HG03025 (cell line): ENCODE results near the gene SYNPO2.
"Not testable (repeated sequence)": the region's sequence is repeated elsewhere in the genome, so short reads cannot be mapped to it uniquely, and the experiment has no call there.

ENCODE experiments used
- ATAC-seq: cut with Tn5 transposase; IDR thresholded peaks from one replicate; pipeline ENCODE4 v1.9.1; 2021; ENCODE audit warnings: mild to moderate bottlenecking, moderate library complexity; ENCODE audit not compliant: unreplicated experiment, low FRiP score

The SYNPO2 gene

DNA sequence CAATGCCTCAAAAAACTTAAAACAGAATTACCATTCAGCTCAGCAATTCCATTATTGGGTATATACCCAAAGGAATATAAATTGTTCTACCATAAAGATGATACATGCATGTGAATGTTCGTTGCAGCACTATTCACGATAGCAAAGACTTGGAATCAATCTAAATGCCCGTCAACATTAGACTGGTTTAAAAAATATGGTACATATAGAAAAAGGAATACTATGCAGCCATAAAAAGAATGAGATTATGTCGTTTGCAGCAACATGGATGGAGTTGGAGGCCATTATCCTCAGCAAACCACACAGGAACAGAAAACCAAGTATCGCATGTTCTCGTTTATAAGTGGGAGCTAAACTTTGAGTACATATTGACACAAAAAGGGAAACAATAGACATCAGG lies 10.9 kb upstream of the SYNPO2 start:
- ATAC-seq, result no peak

DNA sequence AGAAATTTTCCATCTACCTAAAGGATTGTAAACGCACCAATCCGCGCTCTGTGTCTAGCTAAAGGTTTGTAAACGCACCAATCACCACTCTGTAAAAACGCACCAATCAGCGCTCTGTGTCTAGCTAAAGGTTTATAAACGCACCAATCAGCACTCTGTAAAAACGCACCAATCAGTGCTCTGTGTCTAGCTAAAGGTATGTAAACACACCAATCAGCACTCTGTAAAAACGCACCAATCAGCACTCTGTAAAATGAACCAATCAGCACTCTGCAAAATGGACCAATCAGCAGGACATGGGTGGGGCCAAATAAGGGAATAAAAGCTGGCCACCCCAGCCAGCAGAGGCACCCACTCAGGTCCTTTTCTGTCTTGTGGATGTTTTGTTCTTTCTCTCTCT lies 10.1 kb upstream of the SYNPO2 start:
- not testable (repeated sequence) for ATAC-seq

DNA sequence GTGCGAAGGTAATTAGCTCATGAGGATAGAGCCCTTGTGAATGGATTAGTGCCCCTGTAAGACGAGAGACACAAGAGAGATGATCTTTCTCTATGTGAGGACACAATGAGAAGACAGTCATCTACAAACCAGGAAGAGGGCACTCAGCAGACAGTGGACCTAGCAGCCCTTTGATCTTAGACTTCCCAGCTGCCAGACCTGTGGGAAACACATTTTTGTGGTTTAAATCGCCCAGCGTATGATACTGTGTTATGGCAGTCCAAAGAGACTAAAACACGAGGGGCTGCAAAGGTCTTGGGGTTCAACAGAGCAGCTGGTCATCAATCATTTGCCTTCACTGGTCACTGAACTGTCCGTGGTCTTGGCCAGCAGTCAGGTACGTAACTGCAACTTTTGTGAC lies 9.2 kb upstream of the SYNPO2 start:
- no peak for ATAC-seq

DNA sequence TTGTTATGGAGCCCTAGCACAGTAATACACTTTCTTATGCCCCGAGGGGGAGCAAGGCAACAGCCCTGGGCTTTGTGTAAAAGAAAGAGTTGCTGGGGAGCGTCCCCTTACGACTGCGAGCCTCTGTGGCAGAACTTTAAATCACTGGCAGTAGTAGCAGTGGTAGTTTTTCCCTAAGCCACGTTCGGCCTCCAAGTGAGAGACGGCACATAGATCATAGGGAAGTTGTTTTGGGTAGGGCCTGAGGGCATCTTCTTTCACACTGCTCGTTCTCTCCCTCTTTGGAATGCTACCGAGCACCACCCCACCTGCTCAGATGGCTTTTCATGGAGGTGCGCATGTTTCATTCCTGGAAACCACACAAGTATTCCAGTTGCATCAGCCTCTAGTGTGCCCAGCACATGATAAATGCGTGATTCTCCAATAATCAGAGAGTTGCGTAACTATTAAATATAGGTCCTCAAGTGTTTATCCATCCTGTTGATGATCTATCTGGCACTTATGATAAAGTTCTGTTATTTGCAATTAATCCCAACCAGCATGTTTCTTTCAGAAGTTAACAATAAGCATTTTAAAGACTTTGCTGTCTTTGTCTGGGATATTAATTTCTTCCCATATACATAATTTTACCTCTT lies 7.0 kb upstream of the SYNPO2 start:
- ATAC-seq, result no peak

DNA sequence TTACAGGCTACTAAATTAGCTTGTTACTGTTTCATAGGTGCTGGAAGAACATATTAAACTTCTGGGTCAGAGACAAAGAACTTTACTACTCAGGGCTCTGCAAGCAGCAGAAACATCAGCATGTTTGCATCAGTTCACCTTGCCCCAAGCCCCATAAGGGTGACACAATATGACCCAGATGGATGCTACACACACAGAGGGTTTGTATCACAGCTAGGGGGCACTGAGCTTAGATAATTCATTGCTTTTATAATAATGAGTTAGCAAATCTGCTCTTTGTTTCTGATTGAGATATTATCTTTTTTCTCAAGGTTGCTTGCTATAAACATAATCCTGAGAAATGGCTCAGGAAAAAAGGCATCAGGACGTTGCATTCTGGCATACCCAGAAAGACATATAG lies 4.8 kb upstream of the SYNPO2 start:
- ATAC-seq, result no peak

DNA sequence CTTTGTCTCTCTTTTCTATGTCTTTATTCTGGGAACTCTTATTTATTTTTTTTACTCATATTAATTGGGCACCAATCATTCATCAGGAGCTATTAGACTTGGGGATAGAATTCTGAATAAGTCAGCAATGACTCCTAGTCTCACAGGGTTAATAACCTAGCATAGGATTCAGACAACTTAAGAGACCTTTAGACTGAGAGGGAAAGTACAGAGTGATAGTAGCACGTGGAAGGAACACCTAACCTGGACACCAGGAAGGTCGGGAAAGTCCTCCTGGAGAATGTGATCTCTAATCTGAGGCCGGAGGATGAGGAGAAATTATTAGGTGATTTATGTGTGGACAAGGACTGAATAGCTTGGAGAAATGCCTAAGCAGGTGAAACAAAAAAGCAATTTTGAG lies 3.9 kb upstream of the SYNPO2 start:
- no peak for ATAC-seq

DNA sequence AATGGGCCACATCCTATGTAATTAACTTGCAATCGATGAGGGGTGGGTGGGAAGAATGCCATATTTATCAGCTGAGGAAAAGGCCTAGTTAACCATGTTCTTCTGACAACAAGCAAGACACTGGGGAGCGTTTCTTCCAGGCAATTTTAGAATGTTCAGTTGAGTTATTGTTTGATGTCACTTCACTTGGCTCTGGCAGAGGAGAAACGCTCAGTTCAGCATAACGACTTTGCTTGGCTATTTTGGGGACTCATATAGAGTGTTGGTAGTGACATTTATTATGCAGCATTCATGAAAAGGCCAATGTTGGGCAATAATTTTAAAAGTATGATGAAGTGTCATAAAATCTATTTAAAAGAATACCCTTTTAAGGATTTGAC lies 648 bp downstream of the SYNPO2 start:
- no peak for ATAC-seq

DNA sequence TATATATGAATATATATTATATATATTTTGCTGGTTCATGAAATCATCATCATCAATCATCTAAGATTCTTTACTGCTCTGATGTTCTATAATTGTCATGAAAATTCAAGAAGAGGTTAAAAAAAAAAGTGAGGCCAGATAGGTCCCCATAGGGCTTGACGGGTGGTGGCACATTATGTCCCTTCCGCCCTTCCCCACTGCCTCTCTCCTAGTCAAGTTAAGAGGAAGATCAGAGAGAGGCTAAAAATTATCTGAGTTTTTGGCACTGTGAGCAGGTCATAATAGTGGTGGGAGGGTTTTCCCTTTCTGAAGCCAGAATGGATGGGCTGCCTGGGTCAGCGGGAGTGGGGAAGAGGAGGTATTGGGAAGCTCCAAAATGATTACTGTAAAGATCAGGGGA lies 5.4 kb downstream of the SYNPO2 start:
- no peak for ATAC-seq

DNA sequence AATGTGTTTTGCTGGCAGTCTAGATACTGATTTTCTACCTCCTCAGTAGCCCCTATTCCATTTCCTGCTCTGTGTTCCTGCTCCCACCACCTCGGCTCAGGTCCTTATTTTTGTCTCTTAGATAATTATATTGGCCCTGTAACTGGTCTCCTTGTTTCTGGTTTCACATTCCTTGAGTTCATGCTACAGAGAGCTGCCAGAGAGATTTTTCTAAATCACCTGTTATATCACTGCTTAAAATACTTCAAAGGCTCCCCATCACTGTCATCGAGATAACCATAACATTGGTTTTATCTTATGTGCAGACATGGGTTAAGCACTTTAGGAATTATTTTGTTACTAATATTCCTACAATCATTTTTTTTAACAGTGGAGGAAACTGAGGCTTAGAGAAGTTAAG lies 9.6 kb downstream of the SYNPO2 start:
- ATAC-seq, result no peak

DNA sequence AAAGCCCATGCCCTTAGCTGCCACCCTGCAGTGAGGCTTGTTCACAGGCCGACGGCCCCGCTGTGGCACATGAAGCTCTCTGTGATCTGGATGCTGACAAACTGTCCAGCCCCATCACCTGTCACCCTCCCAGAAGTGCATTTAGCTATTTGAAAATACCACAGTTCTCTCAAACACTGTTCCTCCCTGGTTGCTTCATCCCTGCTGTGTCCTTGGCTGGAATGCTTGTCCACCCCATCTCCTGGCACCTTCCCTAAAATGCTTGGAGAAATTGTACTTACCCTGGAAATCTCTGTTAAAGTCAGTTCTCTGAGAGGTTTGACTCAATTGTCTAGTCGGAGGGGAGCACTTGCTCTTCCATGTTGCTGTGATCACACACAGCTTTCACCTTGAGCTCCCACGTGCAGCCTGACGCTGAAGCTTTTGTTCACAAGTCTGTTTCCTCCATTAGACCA lies 10.1 kb downstream of the SYNPO2 start:
- ATAC-seq, result no peak

DNA sequence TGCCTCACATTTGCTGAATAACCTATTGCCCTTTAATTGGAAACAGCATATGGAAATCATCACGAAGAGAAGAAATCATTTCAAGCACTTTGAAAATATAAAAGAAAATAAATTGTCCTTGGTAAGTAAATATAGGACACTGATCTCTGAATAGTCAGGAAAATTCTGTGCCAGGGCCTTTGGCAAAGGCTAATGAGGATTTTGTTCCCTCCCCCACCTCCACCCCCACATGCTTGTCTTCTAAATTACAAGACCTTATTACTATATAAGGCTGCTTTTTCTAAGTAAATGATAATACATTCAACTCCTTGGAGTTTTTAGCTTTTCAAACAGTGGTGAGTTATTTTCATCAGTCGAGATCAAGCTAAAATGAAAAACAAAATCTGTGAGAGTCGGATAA lies 15.8 kb downstream of the SYNPO2 start:
- no peak for ATAC-seq

DNA sequence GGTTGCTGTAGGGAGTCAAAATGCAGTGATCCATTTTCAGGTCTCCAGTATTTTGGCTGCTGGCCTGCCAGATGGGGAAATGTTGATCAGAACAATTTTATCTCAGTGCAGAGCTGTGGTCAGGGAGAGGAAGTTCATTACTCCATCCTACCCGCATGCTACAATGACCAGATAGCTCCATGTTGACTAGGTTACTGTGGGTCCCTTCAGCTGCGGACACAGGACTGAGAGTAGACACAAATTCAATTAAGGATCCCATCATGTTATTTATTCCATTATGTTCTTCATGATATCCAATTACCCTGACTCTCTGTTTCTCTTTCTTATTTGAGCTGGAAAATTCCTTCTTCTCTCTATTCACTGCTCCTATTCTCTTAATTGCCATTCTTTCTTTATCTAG lies 16.3 kb downstream of the SYNPO2 start:
- ATAC-seq, result no peak

DNA sequence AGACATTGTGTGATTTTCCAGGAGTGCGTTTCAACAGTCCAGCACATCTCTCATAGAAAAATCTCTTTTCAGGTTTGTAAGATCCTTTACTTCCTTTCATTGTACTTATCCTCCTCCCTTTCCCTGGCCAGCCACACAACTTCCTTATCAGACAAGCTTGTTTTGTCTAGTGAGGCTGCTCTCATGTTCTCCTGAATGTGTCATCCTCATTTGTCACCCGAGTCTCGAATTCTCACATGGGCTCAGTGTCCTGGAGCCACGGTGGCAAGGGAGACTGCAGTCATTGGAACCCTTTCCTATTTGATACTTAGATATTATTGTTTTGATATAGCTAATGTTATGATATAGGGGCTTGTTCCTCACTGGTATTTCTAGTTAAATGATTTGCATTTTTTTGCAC lies 16.9 kb downstream of the SYNPO2 start:
- no peak for ATAC-seq

DNA sequence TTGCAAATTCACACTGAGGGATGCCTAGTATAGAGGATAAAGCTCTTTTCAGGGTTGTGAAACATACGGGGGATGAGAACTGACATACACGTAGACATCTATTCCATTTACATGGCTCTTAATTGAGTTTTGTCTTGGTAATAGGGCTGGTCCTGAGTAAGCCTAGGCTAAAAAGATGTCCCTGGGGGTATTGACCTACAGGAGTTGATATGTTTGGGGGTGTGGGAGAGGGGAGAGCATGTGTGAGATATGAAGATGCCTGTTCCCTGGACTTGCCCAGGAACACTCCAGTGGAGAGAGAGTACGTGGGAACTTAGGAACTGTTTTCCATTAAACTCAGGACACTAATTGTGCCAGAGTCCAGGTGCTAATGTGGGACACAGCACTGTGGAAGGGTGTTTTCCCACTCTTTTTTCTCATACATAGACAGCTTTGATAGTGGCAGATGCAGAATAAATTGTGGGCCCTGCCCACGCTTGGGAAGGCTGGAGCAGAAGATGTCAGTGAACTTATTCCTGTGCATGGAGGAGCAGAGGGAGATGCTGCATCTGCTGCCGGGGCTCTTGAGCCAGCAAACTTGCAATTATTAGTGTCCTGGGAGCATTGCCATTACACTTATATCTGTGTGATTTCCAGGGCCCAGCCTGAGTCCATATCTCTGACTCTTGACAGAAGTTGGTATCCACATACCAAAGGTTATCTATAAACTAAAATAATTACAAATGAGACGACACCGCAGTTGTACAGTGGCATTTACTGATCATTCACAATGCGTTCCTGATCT lies 20.7 kb downstream of the SYNPO2 start:
- no peak for ATAC-seq

DNA sequence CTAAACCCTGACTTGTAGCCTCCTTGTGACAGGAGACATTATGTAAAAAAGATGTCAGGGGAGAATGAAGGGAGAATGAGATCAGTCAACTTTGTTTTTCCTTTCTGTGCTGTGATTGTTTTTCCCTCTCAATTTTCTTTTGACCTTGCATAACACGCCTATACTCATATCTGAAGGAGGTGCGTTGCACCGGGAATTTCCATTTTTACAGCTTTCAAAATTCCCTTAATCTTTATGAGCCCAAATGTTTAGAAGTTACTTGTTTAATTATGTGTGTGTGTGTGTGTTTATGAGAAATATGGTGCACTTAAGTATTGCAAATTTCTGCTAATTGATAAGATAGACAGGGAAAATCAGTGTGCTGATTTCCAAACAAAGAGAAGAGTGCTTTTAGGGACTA lies 21.6 kb downstream of the SYNPO2 start:
- no peak for ATAC-seq

DNA sequence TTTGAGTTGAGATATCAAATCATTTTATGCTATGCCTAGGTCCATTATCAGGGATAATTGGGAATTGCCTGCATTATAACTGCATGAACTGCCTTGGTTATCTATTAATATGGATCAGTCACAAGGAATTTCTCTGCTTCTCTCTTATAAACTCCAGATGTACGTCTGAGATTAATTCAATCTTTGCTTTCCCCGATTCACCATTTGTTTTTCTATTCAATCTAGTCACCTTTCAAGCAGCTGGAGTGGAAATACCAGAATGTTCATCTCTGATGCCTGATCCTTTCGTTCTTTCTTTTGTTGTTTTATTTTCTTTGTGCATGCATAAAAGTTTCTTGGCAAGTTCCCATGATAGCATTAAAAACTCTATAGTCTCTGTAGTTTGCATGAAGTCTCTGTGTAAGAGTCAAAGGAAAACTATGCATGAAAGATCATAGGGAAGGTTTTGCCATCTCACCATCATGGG lies 22.6 kb downstream of the SYNPO2 start:
- no peak for ATAC-seq

DNA sequence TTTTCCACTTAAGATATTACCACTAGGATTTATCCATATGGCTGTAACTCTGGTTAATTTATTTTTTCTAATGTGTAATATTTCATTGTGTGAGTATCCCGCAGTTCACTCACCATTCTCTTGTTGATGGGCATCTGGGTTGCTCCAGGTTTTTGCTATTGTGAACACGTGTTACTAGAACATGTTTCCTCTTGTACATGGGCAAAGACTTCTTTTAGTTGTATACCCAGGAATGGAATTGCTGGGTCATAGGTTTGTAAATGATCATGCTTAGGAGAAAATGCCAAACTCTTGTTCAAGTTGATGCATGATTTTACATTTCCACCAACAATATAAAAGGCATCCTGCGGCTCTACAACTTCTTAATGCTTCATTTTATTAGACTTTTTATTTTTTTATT lies 26.8 kb downstream of the SYNPO2 start:
- no peak for ATAC-seq

DNA sequence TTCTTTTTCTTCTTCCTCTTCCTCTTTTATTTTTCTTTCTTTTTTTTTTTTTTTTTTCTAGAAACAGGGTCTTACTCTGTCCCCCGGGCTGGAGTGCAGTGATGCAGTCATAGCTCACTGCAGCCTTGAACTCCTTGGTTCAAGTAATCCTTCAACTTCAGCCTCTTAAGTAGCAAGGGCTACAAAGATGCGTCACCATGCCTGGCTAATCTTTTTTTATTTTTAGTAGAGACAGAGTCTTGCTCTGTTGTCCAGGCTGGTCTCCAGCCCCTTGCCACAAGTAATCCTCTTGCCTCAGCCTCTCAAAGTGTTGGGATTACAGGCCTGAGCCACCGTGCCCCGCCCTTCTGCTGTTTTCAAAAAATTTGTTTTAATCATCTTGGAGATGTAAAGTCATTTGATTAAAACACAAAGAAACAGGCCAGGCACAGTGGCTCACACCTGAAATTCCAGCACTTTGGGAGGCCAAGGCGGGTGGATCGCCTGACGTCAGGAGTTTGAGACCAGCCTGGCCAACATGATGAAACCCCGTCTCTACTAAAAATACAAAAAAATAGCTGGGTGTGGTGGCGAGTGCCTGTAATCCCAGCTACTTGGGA lies 28.1 kb downstream of the SYNPO2 start:
- ATAC-seq, result no peak

DNA sequence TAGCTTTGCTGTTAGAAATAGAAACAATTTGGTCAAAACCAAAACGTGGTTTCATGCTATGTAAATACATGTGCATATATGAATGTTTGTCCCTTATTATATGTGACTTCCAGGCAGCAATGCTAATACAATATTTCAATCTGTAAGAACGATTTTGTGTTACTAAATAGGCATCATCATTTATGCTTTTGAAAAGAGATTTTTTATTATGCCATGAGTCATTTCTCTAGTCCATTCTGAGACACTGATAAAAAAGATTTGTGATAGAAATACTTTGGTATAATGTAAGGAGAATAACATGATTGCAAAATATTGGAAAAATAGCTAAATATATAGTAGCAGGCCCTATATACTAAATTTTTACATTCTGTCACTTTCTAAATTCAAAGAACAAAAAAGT lies 28.9 kb downstream of the SYNPO2 start:
- no peak for ATAC-seq

DNA sequence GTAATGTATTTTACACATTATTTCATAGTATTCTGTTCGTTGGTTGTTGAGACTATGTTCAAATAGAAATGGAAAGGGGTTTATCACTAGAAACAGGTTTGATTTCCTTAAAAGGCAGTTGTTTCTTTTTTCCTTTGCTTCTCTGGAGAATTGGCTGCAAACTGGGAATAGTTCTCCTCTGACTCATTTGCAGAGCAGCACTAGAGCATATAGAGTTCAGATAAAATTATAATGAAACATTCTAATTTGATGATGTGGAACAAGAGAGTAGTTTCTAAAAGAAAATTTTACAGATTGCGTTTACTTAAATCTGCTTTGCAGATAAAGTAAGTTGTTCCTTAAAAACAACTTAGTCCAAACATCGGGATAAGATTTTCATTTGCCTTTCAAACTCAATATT lies 29.7 kb downstream of the SYNPO2 start:
- ATAC-seq, result no peak

DNA sequence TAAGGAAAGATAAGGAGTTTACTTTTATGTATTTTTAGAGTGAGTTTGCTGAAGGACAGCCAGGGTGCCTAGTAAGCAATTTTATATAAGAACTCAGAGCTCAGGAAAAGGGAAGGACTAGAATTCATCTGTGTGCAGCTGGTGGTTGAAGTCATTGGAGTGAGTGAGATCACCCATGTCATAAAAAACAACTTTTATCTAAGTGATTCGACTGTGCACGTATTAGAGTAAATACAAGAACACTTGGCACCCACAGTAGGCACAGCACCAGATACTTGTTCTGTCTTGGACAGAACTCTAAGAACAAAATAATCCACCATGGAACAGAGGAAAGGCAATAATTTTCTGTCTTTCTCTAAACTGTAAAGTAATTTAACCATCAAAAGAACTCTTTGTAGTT lies 31.6 kb downstream of the SYNPO2 start:
- ATAC-seq, result no peak

DNA sequence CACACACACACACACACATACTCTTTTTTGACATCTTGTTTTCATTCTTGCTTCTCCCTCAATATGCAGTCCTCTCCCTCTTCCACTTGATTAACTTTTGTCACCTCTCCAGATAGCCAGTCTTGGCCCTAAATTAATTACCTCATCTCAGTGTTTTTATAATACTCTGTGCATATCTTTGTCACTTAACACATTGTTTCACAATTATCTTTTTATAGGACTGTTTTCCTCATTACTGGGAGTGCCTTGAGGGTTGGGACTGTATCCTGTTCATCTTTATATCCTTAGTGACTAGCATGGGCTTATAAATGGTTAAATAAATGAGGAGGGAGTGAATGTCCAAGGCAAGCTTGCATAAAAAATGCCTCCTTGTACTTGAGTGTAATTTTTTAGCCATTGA lies 33.1 kb downstream of the SYNPO2 start:
- ATAC-seq, result no peak
